Renal pelvis (tissue), 3 donors: ENCODE measurements around the gene LSM7. TPM values are rescaled to one million over a fixed set of nuclear protein-coding genes. Genes with fewer than 3 reads are reported as not detected.

Experiments
- polyA plus RNA-seq, 3 donors: library from polyadenylated mRNA; unstranded; fragments of 120-200 nt; gene quantifications; one replicate each; pipeline ENCODE4 v1.2.1, GENCODE V29; 2013; ENCODE audit not compliant: insufficient read length in 3 of 3

The LSM7 gene
- polyA plus RNA-seq, 3 donors, result 107 to 121 (median 114) TPM

Other genes starting within 250 kb of the LSM7 start
- 10 to 100 TPM; 25.1 to 29.1 (median 26.6) TPM for gene MOB3A, start 232.3 kb downstream of the LSM7 start, polyA plus RNA-seq
- 1 to 10 TPM; 6.4 to 8.9 (median 7.5) TPM for gene IZUMO4, start 231.7 kb downstream of the LSM7 start, polyA plus RNA-seq
- 100 to 1,000 TPM; 116 to 131 (median 130) TPM for gene AP3D1, start 177.0 kb downstream of the LSM7 start, polyA plus RNA-seq
- 10 to 100 TPM; 27.4 to 38.3 (median 36.8) TPM for gene DOT1L, start 164.7 kb downstream of the LSM7 start, polyA plus RNA-seq
- gene PLEKHJ1, start 92.3 kb downstream of the LSM7 start, polyA plus RNA-seq, result 10 to 100 TPM; 73.7 to 92.1 (median 85.6) TPM
- 10 to 100 TPM; 78.4 to 99.8 (median 85.6) TPM for gene SF3A2, start 91.8 kb downstream of the LSM7 start, polyA plus RNA-seq
- gene AMH, start 79.3 kb downstream of the LSM7 start, polyA plus RNA-seq, result 1 to 10 TPM in 2 of 3 donors, under 1 TPM in 1; 0.43 to 3.5 (median 3.2) TPM
- under 1 TPM; 0.52 to 0.68 (median 0.67) TPM for gene JSRP1, start 72.2 kb downstream of the LSM7 start, polyA plus RNA-seq
- under 1 TPM; 0.04 to 0.12 (median 0.09) TPM for gene PEAK3, start 46.4 kb downstream of the LSM7 start, polyA plus RNA-seq
- under 1 TPM in 1 of 3 donors, not detected in 2; 0.09 TPM for gene LINGO3, start 20.4 kb downstream of the LSM7 start, polyA plus RNA-seq
- 100 to 1,000 TPM in 2 of 3 donors, 10 to 100 TPM in 1; 78.5 to 136 (median 105) TPM for gene SPPL2B, start 98 bp upstream of the LSM7 start, polyA plus RNA-seq
- gene TMPRSS9, start 31.7 kb upstream of the LSM7 start, polyA plus RNA-seq, result 1 to 10 TPM in 2 of 3 donors, under 1 TPM in 1; 0.27 to 1.3 (median 1.1) TPM
- 100 to 1,000 TPM in 2 of 3 donors, 10 to 100 TPM in 1; 93.3 to 117 (median 107) TPM for gene TIMM13, start 99.0 kb upstream of the LSM7 start, polyA plus RNA-seq
- 10 to 100 TPM; 63.8 to 97.0 (median 83.4) TPM for gene LMNB2, start 128.4 kb upstream of the LSM7 start, polyA plus RNA-seq
- gene GADD45B, start 147.5 kb upstream of the LSM7 start, polyA plus RNA-seq, result 10 to 100 TPM in 2 of 3 donors, 1 to 10 TPM in 1; 9.9 to 10.5 (median 10.1) TPM